Loucy (cell line): ENCODE measurements around the gene RRM1.
A peak's percentile ranks its signal among the peaks of the same experiment; 100 is the strongest.

Experiments used
- H2AFZ ChIP-seq: fragments of 200-600 bp; sonication (generic); 2 replicates; pipeline ENCODE4 v1.6.0; 2016; ENCODE audit warnings: antibody characterized with exemption, mild to moderate bottlenecking, low read length, moderate library complexity
- H3F3A ChIP-seq: fragments of 200-600 bp; 2 replicates; pipeline ENCODE4 v1.6.0; 2016; ENCODE audit warnings: antibody characterized with exemption, low read depth, mild to moderate bottlenecking
- H3K27me3 ChIP-seq: fragments of 200-600 bp; sonication (generic); 2 replicates; pipeline ENCODE4 v1.6.1; 2014; ENCODE audit warnings: low read length, mild to moderate bottlenecking; ENCODE audit not compliant: insufficient read depth, poor library complexity, severe bottlenecking
- H3K36me3 ChIP-seq: fragments of 200-600 bp; sonication (generic); 2 replicates; pipeline ENCODE4 v1.6.1; 2016; ENCODE audit warnings: low read length; ENCODE audit not compliant: insufficient read depth
- H3K4me1 ChIP-seq: fragments of 200-600 bp; sonication (generic); 2 replicates; pipeline ENCODE4 v1.5.1; 2014; ENCODE audit warnings: low read length, mild to moderate bottlenecking; ENCODE audit not compliant: insufficient read depth, poor library complexity, severe bottlenecking
- H3K4me2 ChIP-seq: fragments of 200-600 bp; sonication (generic); 2 replicates; pipeline ENCODE4 v1.6.0; 2014; ENCODE audit warnings: antibody characterized with exemption, low read length, low read depth, mild to moderate bottlenecking; ENCODE audit not compliant: poor library complexity, severe bottlenecking
- H3K4me3 ChIP-seq: fragments of 200-600 bp; sonication (generic); 2 replicates; pipeline ENCODE4 v1.5.1; 2014; ENCODE audit warnings: low read length, mild to moderate bottlenecking, mixed read lengths; ENCODE audit not compliant: poor library complexity, severe bottlenecking
- H3K79me2 ChIP-seq: fragments of 200-600 bp; sonication (generic); 2 replicates; pipeline ENCODE4 v1.6.1; 2014; ENCODE audit warnings: low read length; ENCODE audit not compliant: insufficient read depth
- H3K9ac ChIP-seq: fragments of 200-600 bp; sonication (generic); 2 replicates; pipeline ENCODE4 v1.6.0; 2014; ENCODE audit warnings: mild to moderate bottlenecking, low read depth, low read length, moderate library complexity; ENCODE audit not compliant: poor library complexity, severe bottlenecking
- H3K9me2 ChIP-seq: fragments of 200-600 bp; sonication (generic); replicated peaks from 2 replicates; pipeline ENCODE4 v1.6.1; 2016; ENCODE audit warnings: low read depth, low read length, mixed read lengths
- H3K9me3 ChIP-seq: fragments of 200-600 bp; sonication (generic); 2 replicates; pipeline ENCODE4 v1.6.1; 2014; ENCODE audit warnings: mild to moderate bottlenecking, antibody characterized with exemption, low read length, low read depth; ENCODE audit not compliant: insufficient read depth
- H4K20me1 ChIP-seq: fragments of 200-600 bp; sonication (generic); 2 replicates; pipeline ENCODE4 v1.6.0; 2014; ENCODE audit warnings: antibody characterized with exemption, low read length, mild to moderate bottlenecking; ENCODE audit not compliant: insufficient read depth, poor library complexity, severe bottlenecking
- CTCF ChIP-seq: fragments of 200-600 bp; sonication (generic); conservative IDR thresholded peaks from 2 replicates; pipeline ENCODE4 v1.5.1; 2014; ENCODE audit warnings: mild to moderate bottlenecking, antibody characterized with exemption, low read length
- EZH2phosphoT487 ChIP-seq: fragments of 200-600 bp; IDR thresholded peaks from 2 replicates; pipeline ENCODE4 v1.6.1; 2018; ENCODE audit warnings: antibody characterized with exemption, mild to moderate bottlenecking, moderate library complexity, borderline replicate concordance

The RRM1 gene

GRCh38 chr11:4102711-4103110 is 8.1 kb downstream of the RRM1 start:
- TF ChIP-seq EZH2phosphoT487 (no peak), CTCF (no peak)
- Histone ChIP-seq H3K9me2 (no peaks in the 10 kb centered on the region), H2AFZ (no peak overlapping the region), H3K9me3 (no peaks in the 10 kb centered on the region), H3K4me2 (peak overlapping the region; percentile 52), H3K79me2 (peaks cover 85% of the 10 kb centered on the region), H3F3A (no peaks in the 10 kb centered on the region), H3K27me3 (no peaks in the 10 kb centered on the region), H3K36me3 (peaks cover 49% of the 10 kb centered on the region), H4K20me1 (peaks cover 40% of the 10 kb centered on the region), H3K4me1 (peaks cover 53% of the 10 kb centered on the region), H3K9ac (no peak overlapping the region), H3K4me3 (peak overlapping the region; percentile 13)

GRCh38 chr11:4103269-4103668 is 8.7 kb downstream of the RRM1 start:
- Histone ChIP-seq H3K36me3 (peaks cover 53% of the 10 kb centered on the region), H3F3A (no peaks in the 10 kb centered on the region), H3K79me2 (peaks cover 79% of the 10 kb centered on the region), H3K9me3 (no peaks in the 10 kb centered on the region), H3K27me3 (no peaks in the 10 kb centered on the region), H2AFZ (no peak overlapping the region), H3K4me3 (no peak overlapping the region), H3K9me2 (no peaks in the 10 kb centered on the region), H4K20me1 (peaks cover 35% of the 10 kb centered on the region), H3K4me1 (peaks cover 52% of the 10 kb centered on the region), H3K4me2 (peak overlapping the region; percentile 52), H3K9ac (no peak overlapping the region)
- no peak for TF ChIP-seq EZH2phosphoT487
- no peak for TF ChIP-seq CTCF

GRCh38 chr11:4105916-4106315 is 11.3 kb downstream of the RRM1 start:
- peaks cover 72% of the 10 kb centered on the region for H3K36me3 ChIP-seq

More at GRCh38 chr11:4105916-4106315, 11.3 kb downstream of the RRM1 start:
- Histone ChIP-seq H4K20me1 (peaks cover 15% of the 10 kb centered on the region), H3K27me3 (no peaks in the 10 kb centered on the region), H3K9ac (no peak overlapping the region), H3K4me1 (peaks cover 31% of the 10 kb centered on the region), H3K4me3 (no peak overlapping the region), H3K9me2 (no peaks in the 10 kb centered on the region), H3K79me2 (peaks cover 58% of the 10 kb centered on the region), H3K9me3 (no peaks in the 10 kb centered on the region), H3F3A (no peaks in the 10 kb centered on the region), H3K4me2 (no peak overlapping the region), H2AFZ (no peak overlapping the region)
- TF ChIP-seq CTCF (no peak), EZH2phosphoT487 (no peak)
